Measurements from ENCODE around the gene TRIM54.

TRIM54 gene

GRCh38 chr2:27281855-27282559, at the start of gene TRIM54:
TRIM54 (plus strand) TSS chr2:27282429; CDS start chr2:27282732, 303 bp downstream.
- DNase-seq: no peak

- no peak for DNase-seq
Measured at GRCh38 chr2:27233341-27233740, 48.9 kb upstream of the TRIM54 start.

GRCh38 chr2:27236136-27236535, 46.1 kb upstream of the TRIM54 start:
- DNase-seq: no peak

- DNase-seq: no peak
Measured at GRCh38 chr2:27236626-27237025, 45.6 kb upstream of the TRIM54 start.

GRCh38 chr2:27237341-27237945, 44.8 kb upstream of the TRIM54 start:
- no peak for DNase-seq

- no peak for DNase-seq
Measured at GRCh38 chr2:27238976-27239375, 43.3 kb upstream of the TRIM54 start.

- DNase-seq: no peak
Measured at GRCh38 chr2:27240406-27240805, 41.8 kb upstream of the TRIM54 start.

- DNase-seq: no peak
Measured at GRCh38 chr2:27241761-27242613, 40.2 kb upstream of the TRIM54 start.

- DNase-seq: no peak
Measured at GRCh38 chr2:27242614-27242951, 39.6 kb upstream of the TRIM54 start.

- DNase-seq: no peak
Measured at GRCh38 chr2:27243391-27244130, 38.7 kb upstream of the TRIM54 start.

- no peak for DNase-seq
Measured at GRCh38 chr2:27245116-27245515, 37.1 kb upstream of the TRIM54 start.

GRCh38 chr2:27245626-27246025, 36.6 kb upstream of the TRIM54 start:
- no peak for DNase-seq

- no peak for DNase-seq
Measured at GRCh38 chr2:27247893-27248292, 34.3 kb upstream of the TRIM54 start.

- DNase-seq: no peak
Measured at GRCh38 chr2:27249159-27249890, 32.9 kb upstream of the TRIM54 start.

GRCh38 chr2:27249891-27250651, 32.2 kb upstream of the TRIM54 start:
- no peak for DNase-seq

GRCh38 chr2:27250652-27251379, 31.4 kb upstream of the TRIM54 start:
- no peak for DNase-seq

- no peak for DNase-seq
Measured at GRCh38 chr2:27251766-27252165, 30.5 kb upstream of the TRIM54 start.

- DNase-seq: no peak
Measured at GRCh38 chr2:27255187-27255586, 27.0 kb upstream of the TRIM54 start.

- DNase-seq: no peak
Measured at GRCh38 chr2:27255660-27256059, 26.6 kb upstream of the TRIM54 start.

- DNase-seq: no peak
Measured at GRCh38 chr2:27256855-27257454, 25.3 kb upstream of the TRIM54 start.

- DNase-seq: no peak
Measured at GRCh38 chr2:27258051-27258450, 24.2 kb upstream of the TRIM54 start.
